ENCODE results near the gene MLNR. TPM values are rescaled to one million over a fixed set of nuclear protein-coding genes. Genes with fewer than 3 reads are reported as not detected.

Gene MLNR
- total RNA-seq, 1 experiment from 2014 or later: not detected

- H3K9me3 ChIP-seq (ENCODE audit: control insufficient read depth in 1 of 2, insufficient read depth in 1 of 2, low read depth in 1 of 2, low read length in 2 of 2): no peaks in the 10 kb centered on the region
- no peaks in the 10 kb centered on the region for H3K36me3 ChIP-seq (ENCODE audit: control insufficient read depth in 1 of 2, insufficient read depth in 2 of 2, low read length in 2 of 2)
- no peak overlapping the region for H3K4me2 ChIP-seq (ENCODE audit: low read length)
- H4K20me1 ChIP-seq (ENCODE audit: insufficient read depth): no peaks in the 10 kb centered on the region
- no peaks in the 10 kb centered on the region for H3K79me2 ChIP-seq (ENCODE audit: insufficient read depth, low read length)
- CTCF ChIA-PET: no interaction called here
- TF ChIP-seq ELF1 (IDR thresholded peaks at IDR 0.05; ENCODE audit: borderline replicate concordance, low read depth) (no peak), ATF3 (IDR thresholded peaks at IDR 0.05) (no peak), ZFX (IDR thresholded peaks at IDR 0.05) (no peak), RAD21 (IDR thresholded peaks at IDR 0.05; ENCODE audit: low read depth) (no peak), YY1 (IDR thresholded peaks at IDR 0.05; ENCODE audit: extremely low read depth, insufficient replicate concordance, low read depth, low read length) (no peak), EZH2 (IDR thresholded peaks at IDR 0.05) (no peak), MAX (IDR thresholded peaks at IDR 0.05) (no peak), FOSL1 (IDR thresholded peaks at IDR 0.05; ENCODE audit: low read depth) (no peak), SP1 (IDR thresholded peaks at IDR 0.05; ENCODE audit: low read depth) (no peak), TCF7L2 (IDR thresholded peaks at IDR 0.05; ENCODE audit: borderline replicate concordance, extremely low read depth, insufficient read depth, insufficient read length) (no peak), CEBPB (IDR thresholded peaks at IDR 0.05; ENCODE audit: low read depth) (no peak), REST (IDR thresholded peaks at IDR 0.05; ENCODE audit: low read depth) (no peak), POLR2A (IDR thresholded peaks at IDR 0.05; ENCODE audit: borderline replicate concordance, extremely low read depth, insufficient read depth, insufficient read length) (no peak), CTCF (IDR thresholded peaks at IDR 0.05 in 2 of 3, conservative IDR thresholded peaks at IDR 0.05 in 1 of 3; ENCODE audit: borderline replicate concordance in 1 of 3, insufficient read depth in 1 of 3, low read depth in 2 of 3, low read length in 2 of 3) (no peak)
- H3K9ac ChIP-seq (ENCODE audit: low read length): no peak overlapping the region
- H2AFZ ChIP-seq (ENCODE audit: low read depth, low read length, poor library complexity, severe bottlenecking): no peak overlapping the region
- H3K4me3 ChIP-seq (replicated peaks in 1 of 2; ENCODE audit: low read depth in 1 of 2, low read length in 2 of 2): no peak overlapping the region
- no peak overlapping the region for H3K27ac ChIP-seq (ENCODE audit: low read depth, low read length)
- DNase-seq (ENCODE audit: low read depth, low spot score): no peak
- POLR2A ChIA-PET: no interaction called here
- H3K27me3 ChIP-seq (ENCODE audit: insufficient read depth, low read length): no peaks in the 10 kb centered on the region
- no TSS peak for BruUV-seq (replicated peaks)
- intact Hi-C loops (cut with micrococcal nuclease): no loop called here
- RAD21 ChIA-PET (ENCODE audit: low non-redundant PET in 1 of 2, low total read pairs in 2 of 2, uncharacterized antibody in 2 of 2, unreplicated experiment in 2 of 2): no interaction called here
- no peaks in the 10 kb centered on the region for H3K9me2 ChIP-seq (ENCODE audit: insufficient read depth)
- no peak for ATAC-seq
- H3K4me1 ChIP-seq (ENCODE audit: control insufficient read depth in 1 of 2, insufficient read depth in 2 of 2, low read length in 2 of 2): peaks cover 3 to 9% of the 10 kb centered on the region in 2 experiments; a peak in 3 of 4 replicates
Measured at GRCh38 chr13:49213539-49213938, 6.6 kb upstream of the MLNR start.
